ENCODE data around the gene RNF217. TPM values are rescaled to one million over a fixed set of nuclear protein-coding genes. Genes with fewer than 3 reads are reported as not detected.
"Not testable (repeated sequence)": the region's sequence is repeated elsewhere in the genome, so short reads cannot be mapped to it uniquely, and the experiment has no call there.

RNF217 gene
- total RNA-seq = 10 to 100 TPM in 1 of 2 donors, 1 to 10 TPM in 1; 8.6 to 15.5 TPM
- long read RNA-seq, partial matches to known transcripts = 0 of 2 reads
- long read RNA-seq, other reads (novel, unspliced or antisense) = 2 of 2 reads

GRCh38 chr6:124961777-124962638, at the start of gene RNF217:
RNF217 (plus strand) TSS chr6:124962437; CDS start chr6:124962545, 108 bp downstream.
- DNase-seq = peak; percentile 64 to 67
- intact Hi-C loops (cut with DNase I, micrococcal nuclease) = no loop called here
- peak; percentile 63 for ATAC-seq

GRCh38 chr6:124913056-124913455, 49.2 kb upstream of the RNF217 start:
- no peak for ATAC-seq
- intact Hi-C loops (cut with DNase I, micrococcal nuclease) = no loop called here

GRCh38 chr6:124917769-124918168, 44.5 kb upstream of the RNF217 start:
- DNase-seq = no peak
- intact Hi-C loops (cut with DNase I, micrococcal nuclease) = no loop called here
- ATAC-seq = no peak

More at GRCh38 chr6:124913056-124913455, 49.2 kb upstream of the RNF217 start:
- no peak for DNase-seq

GRCh38 chr6:124919703-124920102, 42.5 kb upstream of the RNF217 start:
- intact Hi-C loops (cut with DNase I, micrococcal nuclease); ATAC-seq; DNase-seq: not testable (repeated sequence)

- intact Hi-C loops (cut with DNase I, micrococcal nuclease) = no loop called here
- ATAC-seq (peak; percentile 13), DNase-seq (no peak)
Measured at GRCh38 chr6:124924333-124924759, 37.9 kb upstream of the RNF217 start.

- intact Hi-C loops (cut with DNase I, micrococcal nuclease) = no loop called here
- no peak for ATAC-seq
- no peak for DNase-seq
Measured at GRCh38 chr6:124926435-124926834, 35.8 kb upstream of the RNF217 start.

GRCh38 chr6:124927806-124928205, 34.4 kb upstream of the RNF217 start:
- intact Hi-C loops (cut with DNase I, micrococcal nuclease) = no loop called here
- ATAC-seq = no peak

GRCh38 chr6:124928851-124929250, 33.4 kb upstream of the RNF217 start:
- ATAC-seq = no peak
- intact Hi-C loops (cut with DNase I, micrococcal nuclease) = no loop called here
- DNase-seq = no peak

More at GRCh38 chr6:124927806-124928205, 34.4 kb upstream of the RNF217 start:
- no peak for DNase-seq

- DNase-seq (no peak), ATAC-seq (no peak)
- intact Hi-C loops (cut with DNase I, micrococcal nuclease) = no loop called here
Measured at GRCh38 chr6:124937645-124938044, 24.6 kb upstream of the RNF217 start.

- no peak for DNase-seq
- no peak for ATAC-seq
- intact Hi-C loops (cut with DNase I, micrococcal nuclease) = no loop called here
Measured at GRCh38 chr6:124941259-124941658, 21.0 kb upstream of the RNF217 start.

- ATAC-seq = no peak
Measured at GRCh38 chr6:124943658-124944057, 18.6 kb upstream of the RNF217 start.

GRCh38 chr6:124947971-124948451, 14.2 kb upstream of the RNF217 start:
- intact Hi-C loops (cut with DNase I, micrococcal nuclease) = no loop called here
- ATAC-seq (no peak), DNase-seq (no peak)

More at GRCh38 chr6:124943658-124944057, 18.6 kb upstream of the RNF217 start:
- intact Hi-C loops (cut with DNase I, micrococcal nuclease) = no loop called here
- no peak for DNase-seq

- no peak for ATAC-seq
Measured at GRCh38 chr6:124949706-124950105, 12.5 kb upstream of the RNF217 start.

GRCh38 chr6:124953808-124954207, 8.4 kb upstream of the RNF217 start:
- DNase-seq (no peak), ATAC-seq (no peak)
- intact Hi-C loops (cut with DNase I, micrococcal nuclease) = loop anchor here in 1 of 2 donors (10.0 kb wide), 1 partner anchor 151 kb away; no protein-coding TSS in a partner anchor

More at GRCh38 chr6:124949706-124950105, 12.5 kb upstream of the RNF217 start:
- no peak for DNase-seq
- intact Hi-C loops (cut with DNase I, micrococcal nuclease) = loop anchor here in 1 of 2 donors (10.0 kb wide), 1 partner anchor 155 kb away; no protein-coding TSS in a partner anchor

- DNase-seq (no peak), ATAC-seq (no peak)
- intact Hi-C loops (cut with DNase I, micrococcal nuclease) = loop anchor here in 1 of 2 donors (10.0 kb wide), 1 partner anchor 150 kb away; no protein-coding TSS in a partner anchor
Measured at GRCh38 chr6:124955108-124955856, 7.0 kb upstream of the RNF217 start.

GRCh38 chr6:124956018-124956417, 6.2 kb upstream of the RNF217 start:
- intact Hi-C loops (cut with DNase I, micrococcal nuclease) = loop anchor here in 1 of 2 donors (10.0 kb wide), 1 partner anchor 149 kb away; no protein-coding TSS in a partner anchor
- no peak for ATAC-seq
- DNase-seq = no peak

GRCh38 chr6:124958149-124958548, 4.1 kb upstream of the RNF217 start:
- ATAC-seq (no peak), DNase-seq (no peak)
- intact Hi-C loops (cut with DNase I, micrococcal nuclease) = loop anchor here in 1 of 2 donors (10.0 kb wide), 1 partner anchor 147 kb away; no protein-coding TSS in a partner anchor

GRCh38 chr6:124958759-124959354, 3.4 kb upstream of the RNF217 start:
- no peak for DNase-seq
- no peak for ATAC-seq
- intact Hi-C loops (cut with DNase I, micrococcal nuclease) = loop anchor here in 1 of 2 donors (10.0 kb wide), 1 partner anchor 146 kb away; no protein-coding TSS in a partner anchor
